Measurements from ENCODE around the gene COL12A1.

Gene COL12A1

DNA sequence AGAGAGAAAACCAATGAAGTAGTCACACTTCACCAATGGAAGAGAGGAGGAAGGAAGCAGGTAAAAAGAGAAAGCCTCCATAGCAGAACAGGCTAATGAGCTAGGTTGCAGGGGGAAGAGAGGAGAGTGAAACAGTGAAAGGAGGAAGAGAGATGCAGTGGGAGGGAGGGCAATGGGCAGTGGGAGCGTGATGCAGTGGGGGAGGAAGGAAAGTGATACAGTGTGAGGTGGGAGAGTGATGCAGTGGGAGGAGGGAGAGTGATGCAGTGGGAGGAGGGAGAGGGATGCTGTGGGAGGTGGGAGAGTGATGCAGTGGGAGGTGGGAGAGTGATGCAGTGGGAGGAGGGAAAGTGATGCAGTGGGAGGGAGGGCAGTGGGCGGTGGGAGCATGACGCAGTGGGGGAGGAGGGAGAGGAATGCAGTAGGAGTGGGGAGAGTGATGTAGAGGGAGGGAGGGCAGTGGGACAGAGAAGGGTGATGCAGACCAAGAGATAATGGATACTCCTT, 29.7 kb downstream of the COL12A1 start:
- no peak for DNase-seq

DNA sequence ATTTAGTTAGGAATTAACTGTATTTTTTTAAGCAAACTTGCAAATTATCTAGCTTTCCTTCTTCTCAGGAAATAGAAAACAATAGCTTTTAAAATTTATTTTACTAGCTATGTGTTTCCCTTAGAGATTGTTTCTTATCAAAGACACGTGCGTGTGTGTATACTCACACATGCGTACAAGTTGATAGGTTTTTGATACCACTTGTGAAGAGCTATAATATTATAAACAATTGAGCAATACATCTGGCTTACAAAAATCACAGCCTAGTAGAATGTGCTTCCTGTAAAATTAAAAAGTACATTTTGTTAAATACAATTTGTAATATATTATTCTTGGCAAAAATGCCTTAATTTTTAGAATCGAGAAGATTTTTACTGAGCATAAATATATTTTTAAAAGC, 33.9 kb downstream of the COL12A1 start:
- no peak for DNase-seq

DNA sequence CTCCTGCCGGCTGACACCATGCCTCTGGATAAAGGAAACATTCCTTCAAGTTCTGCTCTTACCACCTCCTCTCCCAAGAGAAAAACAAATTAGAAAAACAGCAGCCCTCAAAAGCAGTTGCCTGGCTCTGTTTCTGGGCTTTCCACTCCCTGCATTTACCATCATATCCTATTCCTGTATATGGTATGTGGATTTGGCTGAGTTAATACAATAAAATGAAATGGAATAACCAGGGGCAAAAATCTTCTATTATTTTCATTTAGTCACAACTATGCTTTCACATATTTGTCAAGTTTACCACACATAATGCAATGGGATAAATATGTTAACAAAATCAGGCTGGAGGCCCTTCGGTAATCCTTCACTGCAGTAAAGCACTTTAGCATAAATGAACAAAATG, 34.3 kb downstream of the COL12A1 start:
- no peak for DNase-seq

DNA sequence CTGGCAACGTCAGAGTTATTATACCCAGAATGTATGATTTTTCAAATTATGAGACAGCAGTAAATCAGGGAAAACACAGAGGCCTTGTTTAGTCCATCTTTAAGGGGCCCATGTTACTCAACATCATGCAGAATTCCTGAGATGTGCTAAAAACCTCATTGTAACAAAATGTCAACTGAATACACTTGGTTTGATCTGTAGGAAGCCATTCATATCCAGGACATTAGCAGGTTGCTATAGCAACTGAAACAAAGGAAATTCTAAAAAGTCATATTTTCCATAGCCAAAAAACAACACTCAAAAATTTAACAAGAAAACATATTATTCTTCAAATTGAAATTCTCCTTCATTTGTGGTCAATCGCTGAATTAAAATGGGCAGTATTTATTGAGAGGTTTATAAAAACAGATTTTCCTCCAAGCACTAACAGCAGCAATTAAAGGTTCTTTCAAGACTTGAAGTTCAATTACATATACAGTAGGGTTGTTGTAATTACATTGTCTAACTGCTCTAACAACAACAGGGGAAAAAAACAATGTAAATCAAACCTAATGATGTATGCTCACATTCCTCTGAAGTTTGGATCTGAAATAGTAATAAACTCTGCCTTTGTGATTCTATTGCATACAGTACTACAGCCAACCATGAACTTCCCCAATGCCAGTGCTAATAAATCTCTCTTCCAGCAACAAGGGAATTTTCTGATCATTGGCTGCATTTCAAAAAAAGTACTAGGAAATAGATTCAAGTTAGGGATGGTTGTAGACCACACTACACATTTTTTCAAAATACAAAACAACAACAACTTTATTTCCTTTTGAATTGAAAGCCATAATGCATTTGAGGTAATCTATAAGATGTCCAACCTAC, 34.9 kb downstream of the COL12A1 start:
- no peak for DNase-seq

DNA sequence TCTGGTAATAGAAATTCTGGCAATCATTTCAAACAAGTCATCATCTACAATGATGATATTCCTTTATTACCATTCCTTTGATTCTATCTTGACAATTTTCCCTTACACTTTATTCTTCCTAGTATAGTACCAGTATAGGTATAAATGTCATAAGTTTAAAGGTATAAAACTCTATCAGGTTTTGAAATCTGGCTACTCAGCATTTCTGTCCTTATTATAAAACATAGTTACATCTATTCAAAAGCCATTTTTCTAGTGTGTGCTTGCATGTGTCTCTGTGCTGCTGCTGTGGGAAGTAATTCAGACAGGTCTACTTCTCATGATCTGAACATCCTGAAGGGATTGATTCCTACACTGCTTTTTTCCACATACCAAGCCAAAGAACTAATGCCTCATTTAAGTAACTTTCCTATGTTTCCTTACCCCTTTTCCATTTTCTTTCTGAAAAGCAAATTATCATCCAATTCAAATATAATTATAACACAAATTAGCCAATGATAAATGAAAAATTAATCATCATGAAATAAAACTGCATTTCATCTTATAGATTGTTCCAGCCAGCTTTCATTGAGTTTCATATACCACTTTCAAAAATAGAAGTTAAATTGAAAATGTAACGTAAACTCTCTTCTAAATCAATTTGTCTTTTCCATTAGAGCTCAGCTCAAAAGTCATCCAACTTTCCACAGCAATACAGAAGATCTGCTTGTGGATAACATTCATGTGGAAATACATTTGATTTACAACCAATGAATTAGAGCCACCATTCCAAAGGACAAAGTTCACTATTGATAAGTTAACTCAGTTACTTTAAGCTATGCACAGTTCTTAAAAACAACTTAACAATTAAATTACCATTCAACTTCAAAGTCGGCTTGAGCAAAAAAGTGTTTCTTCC, 35.9 kb downstream of the COL12A1 start:
- no peak for DNase-seq

DNA sequence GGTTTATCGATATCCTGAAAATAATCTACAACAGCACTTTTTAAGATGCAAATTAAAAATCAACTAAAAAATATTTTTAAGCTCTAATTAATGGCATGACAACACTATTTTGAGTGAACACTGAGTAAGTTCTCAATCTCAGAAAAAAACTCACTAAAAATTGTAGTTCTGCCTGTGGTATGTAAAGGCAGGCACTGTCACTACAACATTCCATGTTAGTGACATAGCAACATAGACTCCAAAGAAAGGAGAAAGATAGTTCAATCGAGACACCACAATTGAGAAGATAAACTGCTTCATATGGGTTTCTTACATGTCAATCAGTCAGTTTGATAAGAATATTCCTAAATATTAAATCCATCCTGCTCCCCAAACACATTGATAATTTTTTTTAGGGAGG, 38.0 kb downstream of the COL12A1 start:
- DNase-seq: no peak

DNA sequence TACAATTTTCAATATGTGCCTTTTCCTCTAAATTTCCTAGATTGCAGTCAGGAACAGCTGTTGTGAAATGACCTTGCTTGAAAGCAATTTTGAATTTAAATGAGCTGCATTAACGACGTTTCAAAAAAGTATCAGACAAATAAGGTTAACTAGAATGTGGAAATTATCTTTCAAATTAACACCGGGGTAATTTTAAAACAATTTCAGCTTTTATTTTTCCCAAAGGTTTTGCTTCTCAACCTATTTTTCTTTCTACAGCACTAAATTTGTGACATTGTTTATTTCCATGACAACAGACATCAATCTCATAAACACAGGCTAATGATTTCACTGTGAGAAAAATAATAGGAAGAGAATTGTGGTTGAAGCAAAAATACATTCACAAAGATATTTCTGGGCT, 38.5 kb downstream of the COL12A1 start:
- no peak for DNase-seq

DNA sequence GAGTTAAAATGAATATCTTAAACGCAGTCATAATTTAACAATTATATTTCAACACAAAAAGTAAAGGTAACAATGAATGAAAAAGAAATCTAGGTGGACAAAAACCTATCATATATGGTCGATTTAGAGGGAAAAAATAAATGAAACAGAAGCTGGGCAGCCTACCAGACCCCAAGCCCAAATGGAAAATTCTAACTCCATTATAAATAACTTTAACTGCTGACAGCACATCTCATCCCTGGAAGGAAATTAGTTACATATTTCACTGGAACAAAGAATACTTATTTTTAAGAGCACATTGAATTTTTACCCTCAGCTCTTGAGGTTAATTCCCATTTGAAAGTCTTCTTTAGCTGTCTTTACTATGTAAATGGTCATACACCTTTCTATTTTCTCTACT, 39.1 kb downstream of the COL12A1 start:
- DNase-seq: no peak

DNA sequence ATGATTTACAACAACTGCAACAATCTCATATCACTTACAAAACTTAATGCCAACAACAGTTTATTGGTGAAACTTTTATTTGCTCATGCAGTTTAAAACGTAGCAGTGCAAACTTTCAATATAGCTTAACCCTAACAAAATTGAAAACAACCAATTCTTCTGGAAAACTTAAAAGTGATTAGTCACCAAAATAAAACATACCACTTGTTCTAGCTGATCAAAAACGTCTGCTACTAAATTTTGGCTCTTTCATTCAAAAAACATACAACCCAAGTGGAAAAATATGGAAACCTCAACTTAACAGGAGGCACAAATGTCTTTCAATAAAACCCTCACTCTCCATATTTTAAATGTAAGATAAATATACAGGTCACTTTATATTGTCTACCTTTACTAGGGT, 39.6 kb downstream of the COL12A1 start:
- DNase-seq: no peak

DNA sequence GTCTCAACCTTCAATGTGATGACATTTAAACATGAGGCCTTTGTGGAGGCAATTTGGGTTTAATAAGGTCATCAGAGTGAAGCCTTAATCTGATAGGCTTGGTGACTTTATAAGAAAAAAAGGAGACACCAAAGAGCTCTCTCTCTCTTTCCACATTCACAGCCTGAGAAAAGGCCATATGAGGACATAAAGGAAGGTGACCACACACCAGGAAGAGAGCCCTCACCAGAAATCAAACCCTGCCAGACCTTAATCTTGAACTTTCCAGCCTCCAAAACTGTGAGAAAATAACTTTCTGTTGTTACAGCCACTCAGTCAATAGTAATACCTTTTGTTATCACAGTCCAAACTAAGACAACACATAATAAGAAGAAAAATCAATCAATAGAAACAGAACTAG, 47.7 kb downstream of the COL12A1 start:
- DNase-seq: no peak

DNA sequence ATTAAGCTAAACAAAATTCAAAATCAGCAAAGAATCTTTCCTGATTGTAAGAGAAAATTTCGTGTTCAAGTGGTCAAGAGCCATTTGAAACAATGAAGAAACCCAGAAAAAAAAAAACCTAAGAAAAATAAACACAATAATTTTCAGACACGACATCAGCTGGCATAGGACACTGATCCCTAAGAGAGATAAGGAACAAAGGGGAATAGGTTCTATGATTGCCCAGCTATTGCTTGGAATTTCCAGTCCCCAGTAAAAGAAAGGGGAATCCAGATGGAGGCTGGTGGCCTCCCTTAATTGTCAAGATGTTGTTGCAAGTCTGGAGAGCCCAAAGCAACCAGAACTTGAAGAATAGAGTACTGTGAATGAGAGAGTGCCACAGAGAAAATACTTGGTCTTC, 48.5 kb downstream of the COL12A1 start:
- DNase-seq: no peak

DNA sequence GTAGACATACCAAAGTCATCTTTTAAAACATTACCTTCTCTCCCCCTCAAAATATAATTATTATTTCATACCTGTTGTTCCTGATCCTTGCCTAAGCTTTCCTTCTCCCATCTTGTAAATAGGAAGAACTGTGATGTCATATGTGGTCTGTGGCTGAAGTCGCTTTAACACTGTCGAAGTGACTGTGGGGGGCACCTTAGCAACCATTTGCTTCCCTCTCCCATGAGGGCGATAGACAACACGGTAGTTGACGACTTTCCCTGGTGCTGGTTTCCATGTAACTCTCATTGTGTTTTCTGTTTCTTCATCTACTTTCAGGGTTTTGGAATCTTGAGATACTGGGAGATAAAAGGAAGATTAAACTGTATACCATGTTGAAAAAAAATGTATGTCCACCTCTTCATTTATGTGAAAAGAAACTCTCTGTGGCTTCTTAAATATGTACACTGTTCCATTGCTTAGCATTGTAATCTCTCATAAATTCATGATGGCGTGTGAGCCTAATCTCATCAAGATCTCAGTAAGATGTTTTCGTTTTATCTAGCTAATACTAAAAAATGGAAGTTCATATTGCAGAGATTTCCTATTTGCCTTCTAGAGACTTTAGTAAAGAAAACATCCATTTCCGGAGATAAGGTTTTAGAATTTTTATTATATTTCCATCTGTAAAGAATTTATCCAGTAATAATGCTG, 49.5 kb downstream of the COL12A1 start:
- no peak for DNase-seq

DNA sequence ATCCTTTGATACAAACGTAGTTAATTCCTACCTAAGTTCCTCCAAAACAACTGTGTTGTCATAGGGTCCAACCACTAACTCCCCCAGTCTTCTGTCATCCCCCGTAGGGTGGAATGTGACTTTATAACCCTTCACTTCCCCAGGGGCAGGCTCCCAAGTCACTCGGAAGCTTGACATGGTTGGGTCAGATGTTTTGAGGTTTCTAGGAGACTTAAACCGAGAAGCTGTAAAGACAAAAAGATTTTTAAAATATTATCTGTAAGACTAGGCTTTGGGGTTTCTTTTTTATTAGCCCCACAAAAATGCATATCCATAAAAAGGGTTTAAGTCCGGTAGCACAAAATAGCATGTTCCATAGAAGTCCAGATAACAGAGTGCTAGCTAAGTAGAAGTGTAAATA, 50.2 kb downstream of the COL12A1 start:
- DNase-seq: no peak

DNA sequence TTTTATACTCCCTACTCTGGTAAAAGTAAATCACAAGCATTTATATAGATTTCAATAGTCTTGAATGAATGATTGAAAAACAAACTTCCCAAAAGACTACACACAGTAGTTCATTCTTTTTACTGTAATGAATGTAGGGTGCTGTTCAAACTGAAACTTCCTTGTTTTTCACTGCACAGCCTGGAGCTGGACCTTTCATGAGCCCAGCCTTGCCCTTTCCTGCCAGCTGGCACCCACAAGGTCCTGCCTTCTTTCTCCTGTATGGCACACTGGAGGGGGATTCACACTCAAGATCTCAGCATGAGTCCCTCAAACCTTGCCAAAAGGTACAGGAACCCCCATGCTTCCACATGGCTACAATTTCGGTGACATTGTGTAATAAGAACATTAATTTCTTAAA, 50.9 kb downstream of the COL12A1 start:
- DNase-seq: no peak

DNA sequence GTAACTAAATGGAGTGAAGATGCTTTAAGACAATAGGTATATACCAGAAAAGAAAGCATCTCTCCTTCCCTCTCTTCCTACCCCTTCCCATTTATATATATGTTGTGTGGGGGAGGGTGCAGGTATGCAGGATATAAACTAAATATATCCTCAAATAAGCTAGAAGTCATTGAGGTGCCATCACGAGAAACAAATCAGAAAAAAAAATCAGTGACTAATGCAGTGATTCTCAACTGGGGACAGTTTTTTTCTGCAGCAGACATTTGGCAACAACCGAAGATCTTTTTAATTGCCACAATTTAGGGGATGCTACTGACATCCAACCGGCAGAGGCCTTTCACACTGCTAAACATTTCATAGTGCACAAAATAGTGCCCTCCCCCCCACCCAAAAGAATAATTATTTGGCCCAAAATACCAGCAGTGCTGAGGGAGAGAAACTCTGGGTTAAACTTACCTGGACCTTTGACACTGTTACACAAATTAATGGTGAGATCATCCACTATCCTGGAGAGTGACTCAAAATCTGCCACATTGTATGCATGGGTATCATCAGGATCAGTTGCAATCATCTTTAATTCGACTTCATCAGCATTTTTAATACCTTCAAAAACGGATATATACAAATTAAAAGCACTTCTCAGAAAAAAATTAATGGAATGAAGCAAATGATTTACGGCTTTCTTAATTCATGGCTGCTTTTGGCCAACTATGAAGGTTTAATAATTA, 55.0 kb downstream of the COL12A1 start:
- no peak for DNase-seq

DNA sequence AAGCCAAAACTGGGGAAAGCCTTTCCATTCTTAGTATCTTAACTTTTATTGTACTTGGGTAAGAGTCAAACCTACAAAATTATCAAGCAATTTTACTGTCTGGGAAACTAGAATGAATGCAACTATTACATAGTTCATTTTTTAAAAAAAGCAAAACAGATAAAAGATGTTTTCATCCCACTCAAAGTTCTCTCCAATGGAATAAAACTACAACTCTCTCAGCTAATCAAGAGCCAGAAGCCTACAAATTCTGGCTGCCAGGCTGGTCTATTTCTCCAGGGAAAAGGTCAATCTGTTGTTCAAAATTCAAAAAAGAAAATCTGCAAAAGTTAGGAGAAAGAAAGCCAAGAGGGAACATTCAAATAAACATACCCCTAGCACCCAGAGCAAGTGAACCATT, 56.2 kb downstream of the COL12A1 start:
- DNase-seq: no peak

DNA sequence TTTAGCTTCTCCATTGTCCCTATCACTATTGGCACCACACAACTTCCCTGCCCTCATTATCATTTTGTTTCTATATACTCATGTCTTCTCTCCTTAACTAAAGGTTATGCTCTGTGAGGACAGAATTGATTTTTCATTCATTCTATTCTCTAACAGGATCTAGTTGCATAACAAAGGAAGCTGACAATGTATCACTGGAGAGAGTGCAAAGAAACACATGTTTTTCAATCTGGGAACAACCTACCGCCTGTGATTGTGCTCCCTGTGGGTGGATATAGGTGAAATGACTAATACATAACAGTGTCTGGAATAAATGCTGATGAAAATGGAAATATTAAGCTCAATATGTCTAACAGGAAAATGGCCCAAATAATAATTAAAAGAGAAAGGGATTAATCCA, 56.6 kb downstream of the COL12A1 start:
- no peak for DNase-seq

DNA sequence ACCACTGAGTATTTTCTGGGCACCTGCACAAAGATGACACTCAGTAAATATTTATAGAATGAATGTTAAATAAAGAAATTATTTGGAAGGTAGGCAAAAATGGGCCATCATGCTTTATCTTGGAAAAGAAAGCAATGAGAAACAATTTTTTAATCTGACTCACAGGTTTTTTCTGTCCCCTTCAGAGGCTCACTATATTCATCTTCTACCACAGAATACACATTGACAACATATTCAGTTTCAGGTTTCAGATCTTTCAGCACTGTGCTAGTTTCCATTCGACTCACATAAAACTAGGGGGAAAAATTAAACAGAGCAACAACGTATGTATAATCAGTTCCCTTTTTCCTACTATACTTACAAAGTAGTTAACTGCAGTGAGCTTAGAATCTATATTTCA, 58.3 kb downstream of the COL12A1 start:
- no peak for DNase-seq

DNA sequence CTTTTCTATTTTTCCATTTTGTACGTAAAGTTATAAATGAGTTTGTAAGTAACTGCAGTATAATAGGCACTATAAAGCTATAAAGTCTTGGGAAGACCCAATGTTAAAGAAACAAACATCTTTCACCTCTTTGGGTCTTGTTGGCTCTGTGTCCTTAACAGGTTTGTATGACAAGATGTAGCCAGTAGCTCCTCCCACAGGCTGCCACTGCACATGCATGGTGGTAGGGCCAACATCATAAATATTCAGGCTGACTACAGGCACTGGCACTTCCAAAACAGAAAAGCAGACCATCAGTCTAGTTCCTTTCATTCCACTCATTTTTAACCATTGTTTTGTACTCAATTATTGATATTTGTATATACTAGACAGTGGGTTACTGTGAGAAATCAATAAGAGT, 59.9 kb downstream of the COL12A1 start:
- no peak for DNase-seq

DNA sequence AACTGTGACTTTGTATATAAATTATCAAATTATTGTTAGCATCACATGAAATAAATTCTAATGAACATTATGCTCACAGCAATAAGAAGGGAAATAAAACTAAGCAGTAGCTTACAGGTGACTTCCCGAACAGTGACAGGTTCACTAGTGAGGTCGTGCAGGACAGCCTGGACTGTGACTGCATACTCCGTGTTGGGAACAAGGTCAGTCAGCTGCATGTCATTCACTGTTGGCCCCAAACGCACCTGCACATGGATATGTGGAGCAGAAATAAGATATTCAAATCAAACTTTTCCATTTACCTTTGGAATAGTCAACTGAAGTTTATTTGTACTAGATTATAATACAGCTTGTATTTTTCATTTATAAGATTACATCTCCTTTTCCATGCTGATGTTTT, 60.6 kb downstream of the COL12A1 start:
- DNase-seq: no peak

DNA sequence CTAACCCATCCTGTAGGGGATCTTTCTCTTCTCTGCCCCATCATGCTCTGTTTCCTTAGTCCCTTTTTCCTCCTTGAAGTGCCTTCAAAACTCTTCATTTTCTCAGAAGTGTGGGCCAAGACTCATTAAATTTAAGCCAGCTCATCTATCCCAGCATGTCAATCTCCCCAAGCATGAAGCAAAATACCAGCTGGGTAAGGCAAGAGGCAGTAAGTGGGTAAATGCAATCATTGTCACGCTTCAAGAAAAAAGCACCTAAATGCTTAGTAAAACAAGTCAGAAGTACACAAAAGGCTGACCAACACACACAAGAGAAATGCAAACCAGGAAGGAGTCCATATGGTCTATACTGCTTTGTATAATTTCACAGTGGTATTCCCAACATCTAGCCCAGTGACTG, 61.5 kb downstream of the COL12A1 start:
- DNase-seq: no peak

DNA sequence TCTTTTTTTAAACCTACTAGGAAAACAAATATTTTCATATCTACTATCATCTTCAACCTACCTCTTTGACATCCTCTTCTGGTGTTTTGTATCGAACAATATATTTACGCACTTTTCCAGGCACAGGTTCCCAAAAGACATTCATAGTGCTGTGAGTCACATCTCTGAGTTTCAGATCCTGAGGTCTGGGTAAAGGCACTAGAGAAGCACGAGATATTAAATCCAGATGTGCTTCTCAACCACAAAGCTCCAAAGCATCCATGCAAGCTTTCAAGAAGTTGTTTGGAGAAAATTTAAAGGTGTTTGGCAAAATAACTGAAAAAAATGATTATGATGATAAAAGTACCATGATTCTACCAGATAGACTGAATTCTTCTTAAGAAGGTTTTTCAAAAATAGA, 62.7 kb downstream of the COL12A1 start:
- DNase-seq: no peak

DNA sequence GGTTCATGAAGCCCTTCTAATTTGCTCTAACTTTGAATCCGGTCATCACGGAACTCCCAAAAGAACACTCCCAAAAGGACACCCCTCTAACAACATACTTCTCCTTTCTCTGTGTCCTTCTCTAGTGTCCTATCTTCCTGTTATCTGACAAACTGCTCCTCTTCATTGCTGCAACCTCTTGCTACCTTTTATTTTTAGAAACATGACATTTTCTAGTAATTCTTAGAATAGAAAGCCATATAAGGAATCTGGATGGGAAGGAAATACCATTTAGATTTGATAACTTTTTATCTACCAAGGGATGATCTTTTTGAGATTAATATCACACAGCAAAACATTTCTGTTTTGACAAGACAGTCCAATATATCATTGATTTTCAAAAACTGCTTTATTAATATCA, 63.1 kb downstream of the COL12A1 start:
- DNase-seq: no peak

Data from NCI-H1436 treated with DMSO at 0.1 percent for 48 hours (cell line).